HEK293 (cell line): ENCODE data around the gene AP3D1.

Source experiments
- CTCF ChIA-PET: fragments of 350-600 bp; formaldehyde crosslinking; extraction: SDS; loops from one replicate; lab custom pipeline; 2021; ENCODE audit warnings: antibody characterized with exemption; lab: Yijun Ruan, JAX
- POLR2A ChIA-PET: fragments of 300-600 bp; formaldehyde crosslinking; extraction: SDS; loops from one replicate; lab custom pipeline; 2020; ENCODE audit warnings: antibody characterized with exemption, inconsistent platforms; lab: Yijun Ruan, JAX
- H3K27ac ChIP-seq: fragments of 200-500 bp; sonication (Bioruptor generic); 2 replicates; pipeline ENCODE4 v1.5.1; 2014; ENCODE audit warnings: low read depth, low read length, control low read depth, inconsistent platforms; ENCODE audit errors: extremely low read depth
- H3K36me3 ChIP-seq, 2 experiments: fragments of 200-500 bp in 1 of 2; sonication (Bioruptor generic) in 1 of 2; 1 replicate in 1 of 2; 2 replicates in 1 of 2; pipeline ENCODE4 v1.5.1; 2014 to 2017; ENCODE audit warnings: inconsistent platforms in 2 of 2, low read length in 2 of 2; ENCODE audit not compliant: control insufficient read depth in 2 of 2, insufficient read depth in 1 of 2
- H3K4me1 ChIP-seq: fragments of 200-500 bp; sonication (Bioruptor generic); 2 replicates; pipeline ENCODE4 v1.5.1; 2014; ENCODE audit warnings: mild to moderate bottlenecking, low read length, inconsistent platforms; ENCODE audit not compliant: control insufficient read depth, insufficient read depth
- H3K4me3 ChIP-seq: 2 replicates; pipeline ENCODE4 v1.5.1; 2011; ENCODE audit warnings: low read depth, mild to moderate bottlenecking, control low read depth, low read length, moderate library complexity
- H3K9me3 ChIP-seq: fragments of 200-500 bp; sonication (Bioruptor generic); 2 replicates; pipeline ENCODE4 v1.5.1; 2014; ENCODE audit warnings: low read depth, low read length, inconsistent platforms; ENCODE audit not compliant: control insufficient read depth, insufficient read depth
- EGR2 ChIP-seq: fragments of 450-650 bp; formaldehyde crosslinking; IDR thresholded peaks from 2 replicates; pipeline ENCODE4 v1.5.1; 2016; ENCODE audit warnings: low read depth, missing biosample characterization, missing genetic modification characterization
- KLF7 ChIP-seq: fragments of 450-650 bp; formaldehyde crosslinking; IDR thresholded peaks from 2 replicates; pipeline ENCODE4 v1.5.1; 2016; ENCODE audit warnings: missing biosample characterization, missing genetic modification characterization, borderline replicate concordance
- MEIS1 ChIP-seq: sonication (generic); formaldehyde crosslinking; IDR thresholded peaks from 2 replicates; pipeline ENCODE4 v1.8.1; 2022; ENCODE audit warnings: missing genetic modification reagents, mild to moderate bottlenecking, borderline replicate concordance
- OSR2 ChIP-seq: fragments of 450-650 bp; formaldehyde crosslinking; IDR thresholded peaks from 2 replicates; pipeline ENCODE4 v1.5.1; 2016; ENCODE audit warnings: missing biosample characterization, missing genetic modification characterization
- OVOL3 ChIP-seq: fragments of 450-650 bp; formaldehyde crosslinking; IDR thresholded peaks from 2 replicates; pipeline ENCODE4 v1.5.1; 2016; ENCODE audit warnings: missing biosample characterization, missing genetic modification characterization
- RBAK ChIP-seq: fragments of 450-650 bp; formaldehyde crosslinking; IDR thresholded peaks from 2 replicates; pipeline ENCODE4 v1.5.1; 2016; ENCODE audit warnings: missing biosample characterization, missing genetic modification characterization
- ZBTB6 ChIP-seq: fragments of 450-650 bp; formaldehyde crosslinking; IDR thresholded peaks from 2 replicates; pipeline ENCODE4 v1.5.1; 2017; ENCODE audit warnings: missing biosample characterization, missing genetic modification characterization
- ZBTB7A ChIP-seq: fragments of 450-650 bp; formaldehyde crosslinking; IDR thresholded peaks from 2 replicates; pipeline ENCODE4 v1.5.1; 2016; ENCODE audit warnings: low read depth, missing biosample characterization, missing genetic modification characterization
- ZFP3 ChIP-seq: fragments of 450-650 bp; formaldehyde crosslinking; IDR thresholded peaks from 2 replicates; pipeline ENCODE4 v1.5.1; 2016; ENCODE audit warnings: low read depth, missing biosample characterization, missing genetic modification characterization
- ZNF10 ChIP-seq: fragments of 450-650 bp; formaldehyde crosslinking; IDR thresholded peaks from 2 replicates; pipeline ENCODE4 v1.5.1; 2017; ENCODE audit warnings: missing biosample characterization, missing genetic modification characterization
- ZNF114 ChIP-seq: fragments of 450-650 bp; formaldehyde crosslinking; IDR thresholded peaks from 2 replicates; pipeline ENCODE4 v1.5.0; 2017; ENCODE audit warnings: missing biosample characterization, missing genetic modification characterization
- ZNF132 ChIP-seq: fragments of 450-650 bp; formaldehyde crosslinking; IDR thresholded peaks from 2 replicates; pipeline ENCODE4 v1.5.1; 2017; ENCODE audit warnings: missing biosample characterization, missing genetic modification characterization, borderline replicate concordance
- ZNF146 ChIP-seq: fragments of 450-650 bp; formaldehyde crosslinking; IDR thresholded peaks from 2 replicates; pipeline ENCODE4 v1.5.1; 2016; ENCODE audit warnings: missing biosample characterization, missing genetic modification characterization
- ZNF23 ChIP-seq: fragments of 450-650 bp; formaldehyde crosslinking; IDR thresholded peaks from 2 replicates; pipeline ENCODE4 v1.5.1; 2016; ENCODE audit warnings: missing biosample characterization, missing genetic modification characterization, borderline replicate concordance
- ZNF274 ChIP-seq, 2 experiments: fragments of 200-500 bp in 1 of 2; fragments of 450-650 bp in 1 of 2; sonication (Bioruptor generic) in 1 of 2; formaldehyde crosslinking in 1 of 2; IDR thresholded peaks; 2 replicates each; pipeline versions ENCODE4 v1.5.1 to v1.6.1; 2014 to 2016; ENCODE audit warnings: borderline replicate concordance in 1 of 2, inconsistent platforms in 1 of 2, low read length in 1 of 2, missing biosample characterization in 1 of 2, missing genetic modification characterization in 1 of 2
- ZNF423 ChIP-seq: fragments of 450-650 bp; formaldehyde crosslinking; IDR thresholded peaks from 2 replicates; pipeline ENCODE4 v1.5.1; 2016; ENCODE audit warnings: missing biosample characterization, missing genetic modification characterization
- ZNF510 ChIP-seq: fragments of 450-650 bp; formaldehyde crosslinking; IDR thresholded peaks from 2 replicates; pipeline ENCODE4 v1.5.1; 2018; ENCODE audit warnings: mild to moderate bottlenecking, missing genetic modification characterization, missing biosample characterization; ENCODE audit not compliant: insufficient replicate concordance
- ZNF558 ChIP-seq: fragments of 450-650 bp; formaldehyde crosslinking; IDR thresholded peaks from 2 replicates; pipeline ENCODE4 v1.5.1; 2016; ENCODE audit warnings: missing biosample characterization, missing genetic modification characterization
- ZNF623 ChIP-seq: fragments of 450-650 bp; formaldehyde crosslinking; IDR thresholded peaks from 2 replicates; pipeline ENCODE4 v1.5.1; 2016; ENCODE audit warnings: missing biosample characterization, missing genetic modification characterization
- ZNF658 ChIP-seq: fragments of 450-650 bp; formaldehyde crosslinking; IDR thresholded peaks from 2 replicates; pipeline ENCODE4; 2016; ENCODE audit warnings: missing biosample characterization, missing genetic modification characterization
- ZNF664 ChIP-seq: fragments of 450-650 bp; formaldehyde crosslinking; IDR thresholded peaks from 2 replicates; pipeline ENCODE4 v1.5.1; 2016; ENCODE audit warnings: missing biosample characterization, missing genetic modification characterization
- ZNF837 ChIP-seq: fragments of 450-650 bp; formaldehyde crosslinking; IDR thresholded peaks from 2 replicates; pipeline ENCODE4 v1.5.1; 2016; ENCODE audit warnings: missing biosample characterization, missing genetic modification characterization
- TF ChIP-seq, protein P1 (sequence below): fragments of 450-650 bp; formaldehyde crosslinking; IDR thresholded peaks from 2 replicates; pipeline ENCODE4 v1.5.1; 2017; ENCODE audit warnings: missing biosample characterization, mild to moderate bottlenecking, missing genetic modification characterization, moderate library complexity
- TF ChIP-seq, protein P2 (sequence below): fragments of 450-650 bp; IDR thresholded peaks from 2 replicates; pipeline ENCODE4 v1.5.1; 2018; ENCODE audit warnings: missing biosample characterization, mild to moderate bottlenecking, missing genetic modification characterization
- TF ChIP-seq, protein P3 (sequence below): fragments of 450-650 bp; formaldehyde crosslinking; IDR thresholded peaks from 2 replicates; pipeline ENCODE4 v1.5.1; 2017; ENCODE audit warnings: missing biosample characterization, missing genetic modification characterization
- TF ChIP-seq, protein P4 (sequence below): fragments of 450-650 bp; formaldehyde crosslinking; IDR thresholded peaks from 2 replicates; pipeline ENCODE4 v1.5.1; 2016; ENCODE audit warnings: missing biosample characterization, missing genetic modification characterization
- TF ChIP-seq, protein P5 (sequence below): fragments of 450-650 bp; formaldehyde crosslinking; IDR thresholded peaks from 2 replicates; pipeline ENCODE4 v1.5.1; 2016; ENCODE audit warnings: missing biosample characterization, missing genetic modification characterization

AP3D1 gene

DNA sequence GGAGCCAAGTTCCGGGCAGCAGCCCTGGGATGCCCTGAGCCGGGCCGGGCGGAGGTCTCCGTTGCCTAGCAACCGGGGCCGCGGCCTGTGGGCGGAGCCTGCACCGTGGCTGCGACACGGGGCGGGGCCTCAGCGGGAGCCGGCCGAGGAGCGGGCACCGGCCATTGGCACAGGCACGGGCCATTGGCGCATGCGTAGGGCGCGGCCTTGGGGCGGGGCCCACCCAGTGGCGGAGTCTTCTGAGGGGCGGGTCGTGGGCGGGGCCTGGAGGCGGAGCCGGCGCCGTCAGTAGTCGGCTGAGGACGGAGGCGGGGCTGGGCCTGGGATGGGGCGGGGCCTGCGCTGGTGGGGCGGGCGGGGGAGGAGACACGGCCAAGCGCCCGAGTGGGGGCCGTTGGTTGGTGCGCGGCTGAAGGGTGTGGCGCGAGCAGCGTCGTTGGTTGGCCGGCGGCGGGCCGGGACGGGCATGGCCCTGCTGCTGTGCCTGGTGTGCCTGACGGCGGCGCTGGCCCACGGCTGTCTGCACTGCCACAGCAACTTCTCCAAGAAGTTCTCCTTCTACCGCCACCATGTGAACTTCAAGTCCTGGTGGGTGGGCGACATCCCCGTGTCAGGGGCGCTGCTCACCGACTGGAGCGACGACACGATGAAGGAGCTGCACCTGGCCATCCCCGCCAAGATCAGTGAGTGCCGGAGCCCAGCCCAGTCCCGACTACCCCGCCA, 54.7 kb downstream of the AP3D1 start, which contains the start of gene IZUMO4 (continued):
- TF ChIP-seq, protein P1, sequence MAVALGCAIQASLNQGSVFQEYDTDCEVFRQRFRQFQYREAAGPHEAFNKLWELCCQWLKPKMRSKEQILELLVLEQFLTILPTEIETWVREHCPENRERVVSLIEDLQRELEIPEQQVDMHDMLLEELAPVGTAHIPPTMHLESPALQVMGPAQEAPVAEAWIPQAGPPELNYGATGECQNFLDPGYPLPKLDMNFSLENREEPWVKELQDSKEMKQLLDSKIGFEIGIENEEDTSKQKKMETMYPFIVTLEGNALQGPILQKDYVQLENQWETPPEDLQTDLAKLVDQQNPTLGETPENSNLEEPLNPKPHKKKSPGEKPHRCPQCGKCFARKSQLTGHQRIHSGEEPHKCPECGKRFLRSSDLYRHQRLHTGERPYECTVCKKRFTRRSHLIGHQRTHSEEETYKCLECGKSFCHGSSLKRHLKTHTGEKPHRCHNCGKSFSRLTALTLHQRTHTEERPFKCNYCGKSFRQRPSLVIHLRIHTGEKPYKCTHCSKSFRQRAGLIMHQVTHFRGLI = peak; percentile 43
- TF ChIP-seq ZNF558 (tag by site-specific recombination) (no peak), ZNF423 (no peak), ZBTB7A (tag by site-specific recombination) (0 out of 2 replicates have a peak, but pooled peaks have one; percentile 44), ZFP3 (tag by site-specific recombination) (no peak), ZNF510 (tag by site-specific recombination) (no peak)
- TF ChIP-seq, protein P2, sequence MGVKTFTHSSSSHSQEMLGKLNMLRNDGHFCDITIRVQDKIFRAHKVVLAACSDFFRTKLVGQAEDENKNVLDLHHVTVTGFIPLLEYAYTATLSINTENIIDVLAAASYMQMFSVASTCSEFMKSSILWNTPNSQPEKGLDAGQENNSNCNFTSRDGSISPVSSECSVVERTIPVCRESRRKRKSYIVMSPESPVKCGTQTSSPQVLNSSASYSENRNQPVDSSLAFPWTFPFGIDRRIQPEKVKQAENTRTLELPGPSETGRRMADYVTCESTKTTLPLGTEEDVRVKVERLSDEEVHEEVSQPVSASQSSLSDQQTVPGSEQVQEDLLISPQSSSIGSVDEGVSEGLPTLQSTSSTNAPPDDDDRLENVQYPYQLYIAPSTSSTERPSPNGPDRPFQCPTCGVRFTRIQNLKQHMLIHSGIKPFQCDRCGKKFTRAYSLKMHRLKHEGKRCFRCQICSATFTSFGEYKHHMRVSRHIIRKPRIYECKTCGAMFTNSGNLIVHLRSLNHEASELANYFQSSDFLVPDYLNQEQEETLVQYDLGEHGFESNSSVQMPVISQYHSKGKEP = no peak

DNA sequence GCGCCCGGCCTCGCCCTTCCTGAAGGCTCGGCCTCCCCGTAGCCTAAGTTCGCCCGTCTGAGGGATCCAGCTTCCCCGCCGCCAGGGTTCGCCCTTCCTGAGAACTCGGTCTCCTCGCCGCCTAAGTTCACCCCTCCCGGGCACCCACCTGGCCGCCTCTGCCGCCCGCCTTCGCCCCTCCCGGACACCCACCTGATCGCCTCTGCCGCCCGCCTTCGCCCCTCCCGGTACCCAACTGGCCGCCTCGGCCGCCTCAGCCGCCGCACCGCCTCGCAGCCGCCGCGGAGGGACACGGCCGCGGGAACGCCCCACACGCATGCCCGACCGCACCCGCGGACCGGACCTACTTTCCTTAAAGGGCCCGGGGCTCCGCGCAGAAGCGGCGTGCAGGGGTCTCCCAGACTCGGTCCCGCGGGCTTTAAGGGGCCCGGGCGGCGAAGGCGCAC, 55.3 kb downstream of the AP3D1 start, which contains the start of gene MOB3A:
TSS of gene MOB3A (minus strand) at position 293 of the 446 bp plus-strand sequence. CDS start 17,766 bp downstream, outside the sequence.
- H3K9me3 ChIP-seq = no peaks in the 10 kb centered on the region
- peak within 1 kb of the TSS; percentile 65 for H3K4me3 ChIP-seq
- H3K4me1 ChIP-seq = peaks cover 7% of the 10 kb centered on the region; the same call in 1 of the 2 replicates
- POLR2A ChIA-PET = no interaction called here
- H3K27ac ChIP-seq = peak within 1 kb of the TSS; percentile 75
- peaks cover 4 to 34% of the 10 kb centered on the region in 2 experiments; a peak in 2 of 3 replicates for H3K36me3 ChIP-seq
- CTCF ChIA-PET = interaction anchor here (0.7 kb wide), 1 partner anchor 79 kb away, joined by 5 read pairs; no protein-coding TSS in a partner anchor
- TF ChIP-seq ZBTB6 (tag by site-specific recombination) (peak; percentile 45; the same call in 1 of the 2 replicates), RBAK (tag by site-specific recombination) (no peak), EGR2 (tag by site-specific recombination) (peak; percentile 96), ZNF658 (tag by site-specific recombination) (no peak), ZNF146 (tag by site-specific recombination) (no peak; the same call in 1 of the 2 replicates), OSR2 (tag by site-specific recombination) (peak; percentile 55; the same call in 1 of the 2 replicates), ZNF114 (tag by site-specific recombination) (no peak), OVOL3 (no peak), ZNF623 (no peak), ZNF664 (tag by site-specific recombination) (no peak), MEIS1 (CRISPR knock-in tag) (no peak), ZNF23 (tag by site-specific recombination) (no peak), ZNF274 (IDR thresholded peaks at IDR 0.05; ENCODE audit: low read length) (no peak), ZNF274 (tag by site-specific recombination; IDR thresholded peaks at IDR 0.05; ENCODE audit: borderline replicate concordance) (no peak), ZNF10 (tag by site-specific recombination) (peak; percentile 67; the same call in 1 of the 2 replicates), ZNF837 (tag by site-specific recombination) (no peak), KLF7 (tag by site-specific recombination) (peak; percentile 92), ZNF132 (tag by site-specific recombination) (no peak)
- TF ChIP-seq, protein P3, sequence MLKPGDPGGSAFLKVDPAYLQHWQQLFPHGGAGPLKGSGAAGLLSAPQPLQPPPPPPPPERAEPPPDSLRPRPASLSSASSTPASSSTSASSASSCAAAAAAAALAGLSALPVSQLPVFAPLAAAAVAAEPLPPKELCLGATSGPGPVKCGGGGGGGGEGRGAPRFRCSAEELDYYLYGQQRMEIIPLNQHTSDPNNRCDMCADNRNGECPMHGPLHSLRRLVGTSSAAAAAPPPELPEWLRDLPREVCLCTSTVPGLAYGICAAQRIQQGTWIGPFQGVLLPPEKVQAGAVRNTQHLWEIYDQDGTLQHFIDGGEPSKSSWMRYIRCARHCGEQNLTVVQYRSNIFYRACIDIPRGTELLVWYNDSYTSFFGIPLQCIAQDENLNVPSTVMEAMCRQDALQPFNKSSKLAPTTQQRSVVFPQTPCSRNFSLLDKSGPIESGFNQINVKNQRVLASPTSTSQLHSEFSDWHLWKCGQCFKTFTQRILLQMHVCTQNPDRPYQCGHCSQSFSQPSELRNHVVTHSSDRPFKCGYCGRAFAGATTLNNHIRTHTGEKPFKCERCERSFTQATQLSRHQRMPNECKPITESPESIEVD (tag by site-specific recombination) = no peak
- TF ChIP-seq, protein P4, sequence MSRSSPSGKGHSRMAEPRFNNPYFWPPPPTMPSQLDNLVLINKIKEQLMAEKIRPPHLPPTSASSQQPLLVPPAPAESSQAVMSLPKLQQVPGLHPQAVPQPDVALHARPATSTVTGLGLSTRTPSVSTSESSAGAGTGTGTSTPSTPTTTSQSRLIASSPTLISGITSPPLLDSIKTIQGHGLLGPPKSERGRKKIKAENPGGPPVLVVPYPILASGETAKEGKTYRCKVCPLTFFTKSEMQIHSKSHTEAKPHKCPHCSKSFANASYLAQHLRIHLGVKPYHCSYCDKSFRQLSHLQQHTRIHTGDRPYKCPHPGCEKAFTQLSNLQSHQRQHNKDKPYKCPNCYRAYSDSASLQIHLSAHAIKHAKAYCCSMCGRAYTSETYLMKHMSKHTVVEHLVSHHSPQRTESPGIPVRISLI = no peak
- TF ChIP-seq, protein P5, sequence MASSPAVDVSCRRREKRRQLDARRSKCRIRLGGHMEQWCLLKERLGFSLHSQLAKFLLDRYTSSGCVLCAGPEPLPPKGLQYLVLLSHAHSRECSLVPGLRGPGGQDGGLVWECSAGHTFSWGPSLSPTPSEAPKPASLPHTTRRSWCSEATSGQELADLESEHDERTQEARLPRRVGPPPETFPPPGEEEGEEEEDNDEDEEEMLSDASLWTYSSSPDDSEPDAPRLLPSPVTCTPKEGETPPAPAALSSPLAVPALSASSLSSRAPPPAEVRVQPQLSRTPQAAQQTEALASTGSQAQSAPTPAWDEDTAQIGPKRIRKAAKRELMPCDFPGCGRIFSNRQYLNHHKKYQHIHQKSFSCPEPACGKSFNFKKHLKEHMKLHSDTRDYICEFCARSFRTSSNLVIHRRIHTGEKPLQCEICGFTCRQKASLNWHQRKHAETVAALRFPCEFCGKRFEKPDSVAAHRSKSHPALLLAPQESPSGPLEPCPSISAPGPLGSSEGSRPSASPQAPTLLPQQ = peak; percentile 99
